ENCODE data around the gene TSEN2.

Gene TSEN2

DNA sequence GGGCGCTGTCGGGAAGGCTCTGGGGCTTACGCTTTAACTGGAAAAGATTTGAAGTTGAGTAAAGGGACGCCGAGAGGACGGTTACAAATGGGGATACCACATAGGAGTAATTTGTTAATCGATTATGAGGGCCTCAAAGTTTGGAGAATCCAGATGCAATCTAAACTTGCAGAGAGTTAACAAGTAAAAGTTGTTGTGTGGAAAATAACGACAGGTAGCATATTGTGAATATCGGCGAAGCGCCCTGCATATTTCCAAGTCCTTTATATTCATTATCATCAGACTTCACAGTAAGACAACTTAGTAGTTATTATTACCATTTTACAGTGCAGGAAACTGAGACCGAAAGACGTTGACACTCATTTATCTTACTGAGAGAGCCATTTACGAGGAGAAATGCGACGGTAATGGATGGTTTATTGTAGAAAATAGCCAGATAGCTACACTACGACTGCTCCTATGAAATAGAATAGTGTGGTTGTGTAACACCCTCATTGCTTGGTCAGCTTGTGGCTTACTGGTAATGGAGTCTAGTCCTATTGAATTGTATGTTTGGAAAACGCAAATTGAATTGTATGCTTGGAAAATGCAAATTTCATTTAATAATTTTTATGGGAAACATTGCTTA lies 73.3 kb downstream of the TSEN2 start:
- DNase-seq: no peak

DNA sequence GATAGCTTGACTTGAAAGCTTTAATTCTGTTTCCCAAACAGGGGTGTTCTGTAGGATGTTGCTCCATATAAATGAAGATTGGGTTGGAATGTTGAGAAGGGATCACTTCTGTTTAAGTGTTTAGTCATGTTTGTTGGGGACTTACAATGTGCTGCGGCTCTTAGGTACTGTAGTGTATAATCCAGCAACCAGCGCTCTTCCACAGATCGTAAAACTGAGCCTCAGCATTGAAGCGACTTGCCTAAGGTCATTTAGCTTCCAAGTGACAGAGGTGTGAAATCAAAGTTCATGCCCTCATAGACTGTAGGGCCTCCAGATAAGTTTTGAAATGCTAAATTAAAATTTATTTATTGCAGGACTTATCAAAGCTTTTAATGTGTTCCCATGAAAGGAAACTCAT lies 74.4 kb downstream of the TSEN2 start:
- DNase-seq: no peak

DNA sequence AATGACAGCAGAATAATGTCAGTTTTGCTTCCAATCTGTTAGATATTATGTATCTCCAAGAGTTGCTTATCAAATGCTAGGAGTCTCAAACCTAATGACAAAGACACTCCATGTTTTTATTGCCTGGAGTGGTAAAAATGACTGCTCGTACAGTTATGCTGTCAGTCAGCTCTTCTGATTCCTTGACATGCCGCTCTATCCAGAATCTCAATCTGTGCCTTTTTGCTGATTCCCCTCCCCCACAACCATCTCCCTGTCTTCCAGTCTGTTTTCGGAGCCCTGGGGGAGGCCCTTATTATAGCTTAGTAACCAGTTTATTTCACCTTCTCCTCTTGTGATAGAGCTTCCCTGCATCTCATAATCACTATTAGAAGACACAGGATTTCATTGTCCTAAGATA lies 75.2 kb downstream of the TSEN2 start:
- no peak for DNase-seq

DNA sequence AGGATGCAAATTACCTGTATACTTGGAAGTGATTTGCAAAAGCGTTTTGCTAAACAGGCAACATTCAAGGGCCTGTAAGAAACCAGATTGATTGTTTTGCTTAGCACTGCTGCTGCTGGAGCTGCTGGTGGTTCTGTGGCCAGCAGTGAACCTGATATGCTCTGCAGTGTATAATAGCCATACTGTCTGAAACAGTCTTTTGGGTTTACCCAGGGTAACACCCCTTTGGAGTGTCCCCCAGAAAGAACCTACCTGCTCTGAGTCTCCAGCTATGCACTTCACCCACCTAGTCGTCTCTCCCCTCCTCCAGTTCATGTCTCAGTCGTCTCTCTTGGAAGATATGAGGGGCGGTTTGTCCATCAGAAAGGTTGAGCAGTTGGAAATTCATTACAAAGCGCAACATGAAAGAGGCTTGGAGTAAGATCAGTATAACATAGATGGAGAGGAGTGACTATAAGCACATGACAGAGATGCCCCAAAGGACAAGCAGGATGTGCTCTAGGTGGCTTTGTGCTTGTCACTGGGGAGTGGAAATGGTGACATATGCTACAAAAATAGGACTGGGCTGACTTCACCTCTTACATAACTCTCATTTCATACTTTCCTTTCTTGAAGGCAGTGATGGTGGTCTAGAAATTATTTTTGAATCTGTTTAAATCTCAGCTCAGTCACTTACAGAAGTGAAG lies 76.4 kb downstream of the TSEN2 start:
- DNase-seq: no peak

DNA sequence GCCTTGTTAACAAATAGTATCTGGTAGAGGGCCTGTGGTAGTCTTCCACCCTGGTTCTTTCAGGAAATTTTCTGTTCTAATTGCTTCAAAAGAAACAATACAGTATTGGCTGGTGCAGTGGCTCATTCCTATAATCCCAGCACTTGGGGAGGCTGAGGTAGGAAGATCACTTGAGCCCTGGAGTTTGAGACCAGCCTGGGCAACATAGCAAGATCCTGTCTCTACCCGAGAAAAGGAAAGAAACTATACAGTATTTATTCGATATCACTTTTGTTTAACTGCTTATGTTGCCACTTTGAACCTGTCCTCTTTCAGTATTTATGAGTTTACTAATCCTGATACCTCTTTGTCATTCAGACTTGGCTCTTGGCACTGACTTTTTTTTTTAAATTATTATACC lies 77.1 kb downstream of the TSEN2 start:
- no peak for DNase-seq

DNA sequence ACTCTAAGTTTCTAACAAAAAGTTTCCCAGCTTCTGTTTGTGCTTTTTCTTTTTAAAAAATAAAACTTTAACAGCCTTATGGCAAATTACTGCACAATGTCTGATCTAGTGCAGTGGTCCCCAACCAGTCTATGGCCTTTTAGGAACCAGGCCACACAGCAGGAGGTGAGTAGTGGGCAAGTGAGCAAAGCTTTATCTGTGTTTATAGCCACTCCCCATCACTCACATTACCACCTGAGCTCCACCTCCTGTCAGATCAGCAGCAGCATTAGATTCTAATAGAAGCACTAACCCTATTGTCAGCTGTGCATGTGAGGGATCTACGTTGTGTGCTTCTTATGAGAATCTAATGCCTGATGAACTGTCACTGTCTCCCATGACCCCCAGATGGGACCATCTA lies 78.2 kb downstream of the TSEN2 start:
- DNase-seq: no peak

DNA sequence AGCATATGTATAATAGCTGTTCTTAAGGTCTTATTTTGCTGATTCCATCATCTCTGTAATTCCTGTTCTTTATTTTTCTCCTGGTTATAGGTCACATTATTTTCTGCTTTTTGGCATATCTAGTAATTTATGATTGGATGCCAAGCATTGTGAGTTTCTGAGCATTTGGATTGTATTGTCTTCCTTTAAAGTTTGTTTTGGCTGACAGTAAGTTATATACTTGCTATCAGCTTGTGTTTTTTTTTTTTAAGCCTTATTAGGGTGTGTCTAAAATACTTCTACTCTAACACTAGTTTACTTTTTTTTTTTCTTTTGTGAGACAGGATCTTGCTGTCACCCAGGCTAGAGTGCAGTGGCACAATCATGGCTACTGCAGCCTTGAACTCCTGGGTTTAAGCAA lies 82.7 kb downstream of the TSEN2 start:
- no peak for DNase-seq

DNA sequence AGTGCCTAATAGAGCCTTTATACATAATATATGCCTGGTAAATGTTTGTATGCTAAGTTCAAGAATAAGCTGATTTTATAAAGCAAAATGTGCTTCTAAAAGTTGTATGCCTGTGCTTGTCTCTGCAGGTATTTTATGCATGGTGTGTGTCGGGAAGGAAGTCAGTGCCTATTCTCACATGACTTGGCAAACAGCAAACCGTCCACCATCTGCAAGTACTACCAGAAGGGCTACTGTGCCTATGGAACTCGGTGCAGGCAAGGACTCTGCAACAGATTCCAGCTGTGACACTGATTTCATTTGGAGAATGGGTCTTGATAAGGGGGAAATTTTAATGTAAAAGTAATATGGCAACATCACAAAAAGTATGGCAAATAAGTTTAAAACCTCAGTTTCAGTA lies 84.5 kb downstream of the TSEN2 start:
- DNase-seq: no peak

DNA sequence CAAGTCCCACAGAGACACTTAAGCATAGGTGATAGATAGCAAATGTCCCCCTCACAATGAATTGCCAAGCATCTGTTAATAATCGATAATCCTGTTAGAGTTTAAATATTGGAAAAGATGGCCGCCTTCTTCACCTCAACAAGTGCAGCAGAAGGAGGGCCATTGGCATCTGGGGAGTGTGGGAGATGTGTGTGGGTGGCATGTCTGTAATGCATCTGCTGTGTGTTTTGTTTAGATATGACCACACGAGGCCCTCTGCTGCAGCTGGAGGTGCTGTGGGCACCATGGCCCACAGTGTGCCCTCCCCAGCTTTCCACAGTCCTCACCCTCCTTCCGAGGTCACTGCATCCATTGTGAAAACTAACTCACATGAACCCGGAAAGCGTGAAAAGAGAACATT lies 85.6 kb downstream of the TSEN2 start:
- no peak for DNase-seq

DNA sequence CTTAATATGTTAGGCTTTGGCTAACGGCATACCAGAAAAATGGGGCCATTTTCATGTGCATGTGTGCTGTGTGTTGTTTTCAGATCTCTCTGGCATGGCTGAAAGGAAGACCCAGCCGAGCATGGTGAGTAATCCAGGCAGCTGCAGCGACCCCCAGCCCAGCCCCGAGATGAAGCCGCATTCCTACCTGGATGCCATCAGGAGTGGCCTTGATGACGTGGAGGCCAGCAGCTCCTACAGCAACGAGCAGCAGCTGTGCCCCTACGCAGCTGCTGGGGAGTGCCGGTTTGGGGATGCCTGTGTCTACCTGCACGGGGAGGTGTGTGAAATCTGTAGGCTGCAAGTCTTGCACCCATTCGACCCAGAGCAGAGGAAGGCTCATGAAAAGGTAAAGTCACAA lies 87.7 kb downstream of the TSEN2 start:
- peak; percentile 83 for DNase-seq

DNA sequence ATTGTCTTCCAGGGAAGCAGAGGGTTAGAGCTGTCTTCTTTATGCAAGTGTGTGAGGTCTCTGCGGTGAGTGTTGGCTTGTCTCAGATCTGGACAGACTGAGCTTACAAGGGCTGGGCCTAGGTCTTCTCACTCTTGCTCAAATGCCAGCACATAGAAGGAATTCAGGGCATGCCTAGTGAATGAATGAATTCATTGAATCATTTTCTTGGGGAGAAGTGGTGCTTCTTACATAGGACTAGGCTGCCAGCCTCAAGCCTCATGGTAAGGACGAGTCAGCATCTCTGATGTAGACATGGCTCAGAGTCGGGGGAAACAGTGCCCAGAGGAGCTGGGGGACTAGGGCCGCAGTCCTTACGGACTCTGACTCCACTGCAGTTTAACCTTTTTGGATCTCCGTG lies 89.9 kb downstream of the TSEN2 start:
- DNase-seq: no peak

DNA sequence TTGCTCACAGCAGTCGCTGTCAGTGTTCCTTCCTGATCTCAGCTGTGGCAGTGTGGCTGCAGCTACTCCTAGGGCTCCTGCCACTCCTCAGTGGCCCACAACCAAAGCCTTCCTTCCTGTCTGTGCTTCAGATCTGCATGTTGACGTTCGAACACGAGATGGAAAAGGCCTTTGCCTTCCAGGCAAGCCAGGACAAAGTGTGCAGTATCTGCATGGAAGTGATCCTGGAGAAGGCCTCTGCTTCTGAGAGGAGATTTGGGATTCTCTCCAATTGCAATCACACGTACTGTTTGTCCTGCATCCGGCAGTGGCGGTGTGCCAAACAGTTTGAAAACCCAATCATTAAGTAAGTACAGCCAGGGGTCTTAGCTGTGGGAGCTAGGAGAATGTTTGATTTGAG lies 90.4 kb downstream of the TSEN2 start:
- DNase-seq: no peak

DNA sequence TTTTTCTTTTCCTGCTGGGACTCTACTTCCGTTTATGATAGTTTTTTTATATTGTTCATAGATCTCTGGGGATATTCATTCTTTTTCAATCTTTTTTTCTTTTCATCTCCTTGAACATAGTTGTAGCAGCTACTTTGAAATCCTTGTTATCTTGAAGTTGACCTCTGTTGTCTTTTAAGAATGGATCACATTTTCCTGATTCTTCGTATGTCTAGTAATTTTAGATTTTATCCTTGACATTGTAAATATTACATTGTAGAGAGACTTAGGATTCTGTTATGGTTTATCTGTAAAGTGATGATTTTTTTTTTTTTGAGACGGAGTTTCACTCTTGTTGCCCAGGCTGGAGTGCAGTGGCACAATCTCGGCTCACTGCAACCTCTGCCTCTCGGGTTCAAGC lies 93.1 kb downstream of the TSEN2 start:
- no peak for DNase-seq

DNA sequence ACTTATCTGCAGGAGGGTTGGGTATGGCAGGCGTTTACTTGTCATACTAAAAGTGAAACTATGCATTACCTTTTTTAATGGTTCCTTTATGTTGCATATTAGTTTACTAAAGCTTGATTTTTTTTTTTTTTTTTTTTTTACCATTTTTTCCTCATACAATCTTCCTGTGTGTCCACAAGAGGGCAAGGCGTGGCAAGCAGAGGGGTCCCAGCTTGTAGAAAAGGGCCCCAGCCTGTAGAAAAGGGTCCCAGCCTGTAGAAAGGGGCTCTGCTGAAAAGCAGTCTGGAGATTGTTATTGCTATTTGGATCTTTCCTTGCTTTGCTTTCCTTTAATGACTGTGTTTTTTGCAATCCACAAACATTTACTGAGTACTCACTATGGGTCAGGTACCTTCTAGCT lies 94.5 kb downstream of the TSEN2 start:
- no peak for DNase-seq

DNA sequence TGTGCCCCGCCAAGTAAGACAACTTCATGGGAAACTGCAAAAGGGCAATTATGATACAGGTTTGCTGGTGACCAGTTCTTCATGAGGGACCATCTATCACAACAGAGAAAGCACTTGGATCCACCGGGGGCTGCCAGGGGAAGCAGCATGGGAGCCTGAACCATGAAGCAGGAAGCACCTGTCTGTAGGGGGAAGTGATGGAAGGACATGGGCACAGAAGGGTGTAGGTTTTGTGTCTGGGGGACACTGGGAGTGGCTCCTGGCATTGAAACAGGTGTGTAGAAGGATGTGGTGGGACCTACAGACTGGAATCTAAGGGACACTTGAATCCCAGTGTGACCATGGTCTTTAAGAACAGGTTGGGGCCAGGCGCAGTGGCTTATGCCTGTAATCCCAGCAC lies 95.2 kb downstream of the TSEN2 start:
- no peak for DNase-seq

DNA sequence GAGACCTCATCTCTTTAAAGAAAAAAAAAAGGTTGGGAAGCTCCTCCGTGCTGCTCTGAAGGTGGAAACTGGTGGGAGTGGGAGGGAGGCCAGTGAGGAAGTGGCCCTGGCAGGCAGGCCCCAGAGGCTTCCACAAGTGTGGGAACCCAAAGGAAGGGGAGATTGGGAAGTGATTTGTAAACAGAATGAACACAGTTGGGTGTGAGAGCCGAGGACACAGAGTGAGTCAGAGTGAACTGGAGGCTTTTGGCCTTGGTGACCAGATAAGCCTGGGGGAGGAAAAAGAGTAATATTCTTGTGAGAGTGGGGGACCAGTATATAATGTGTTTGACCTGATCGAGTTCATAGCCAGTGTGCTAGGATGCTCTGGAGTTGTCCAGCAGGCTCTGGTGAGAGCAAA lies 95.6 kb downstream of the TSEN2 start:
- no peak for DNase-seq

DNA sequence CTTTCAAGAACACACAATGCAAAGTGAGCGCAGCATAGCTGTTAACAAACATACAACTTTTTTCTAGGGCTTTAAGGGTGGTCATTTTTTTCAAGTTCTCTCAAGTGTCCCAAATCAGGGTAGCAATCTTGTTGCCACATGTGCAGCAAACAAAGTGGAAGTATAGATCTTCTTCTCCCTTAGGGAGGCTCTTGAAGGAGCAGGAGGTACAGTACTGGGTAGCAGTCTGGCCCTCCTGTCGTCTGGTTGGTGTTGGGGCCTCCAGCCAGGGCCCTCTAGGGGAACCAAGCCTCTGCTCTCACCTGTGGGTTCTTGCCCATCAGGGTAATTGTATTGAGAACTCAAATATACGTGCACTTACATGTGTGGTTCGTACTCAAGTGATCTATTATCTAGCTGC lies 98.5 kb downstream of the TSEN2 start:
- no peak for DNase-seq

All from islet precursor cell (in vitro differentiated cells).